MM.1S (cell line): ENCODE measurements around the gene ANKRD6.

ENCODE experiments used
- EZH2 ChIP-seq: fragments of 300-600 bp; sonication (generic); optimal IDR thresholded peaks from 2 replicates; pipeline ENCODE3; 2017; ENCODE audit warnings: low read depth, mild to moderate bottlenecking, antibody characterized with exemption, low read length, mixed read lengths
- EZH2phosphoT487 ChIP-seq: fragments of 300-600 bp; sonication (generic); IDR thresholded peaks from 2 replicates; pipeline ENCODE4 v1.6.1; 2018; ENCODE audit warnings: antibody characterized with exemption, low read length

- no peak for TF ChIP-seq EZH2
- no peak for TF ChIP-seq EZH2phosphoT487
Observed at GRCh38 chr6:89522778-89523177, 89.8 kb downstream of the ANKRD6 start.
